Spleen (tissue), 7 donors: ENCODE measurements around the gene CACNA2D2.

Experiments
- POLR2A ChIP-seq, 3 donors: fragments of 450-650 bp; IDR thresholded peaks; one replicate each; pipeline ENCODE4 v1.5.1; 2017; ENCODE audit warnings: antibody characterized with exemption in 3 of 3, mild to moderate bottlenecking in 1 of 3
- TF ChIP-seq, protein P1 (sequence below), 11 experiments: fragments of 200-600 bp in 7 of 11; fragments of 450-650 bp in 4 of 11; sonication (generic) in 4 of 11; IDR thresholded peaks in 8 of 11; conservative IDR thresholded peaks in 3 of 11; 1 replicate in 7 of 11; 2 replicates in 4 of 11; pipeline versions ENCODE4 v1.4.0 to v1.8.0; 2016 to 2021; ENCODE audit warnings: antibody characterized with exemption in 11 of 11, inconsistent platforms in 4 of 11, mild to moderate bottlenecking in 1 of 11
- donor health status: DM: no; HTN: no; CAD: no; lungs with moderate emphysema.
- donor health status: DM: no; HTN: no; CAD: no.
- donor health status: DM: no; HTN: no; CAD: no.

DNA sequence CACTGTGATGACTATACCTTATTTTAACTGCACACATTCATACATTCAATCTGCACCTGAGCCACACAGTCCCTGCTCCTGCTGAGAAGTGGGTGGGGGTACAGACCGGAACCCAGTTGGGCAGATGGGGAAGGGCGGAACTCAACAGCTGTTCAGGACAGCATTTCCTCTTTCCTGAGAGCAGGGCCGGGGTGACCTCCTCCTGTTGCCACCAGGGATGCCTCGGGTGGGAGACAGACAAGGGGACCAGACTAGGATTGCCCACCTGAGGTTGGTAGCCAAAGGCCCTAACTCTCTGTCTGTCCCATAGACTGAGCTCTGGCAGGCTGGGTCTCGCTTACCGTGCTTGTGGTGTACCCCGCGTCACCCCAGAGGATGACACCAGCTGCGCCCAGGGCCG is 184.8 kb downstream of the CACNA2D2 start:
- TF ChIP-seq, protein P1, sequence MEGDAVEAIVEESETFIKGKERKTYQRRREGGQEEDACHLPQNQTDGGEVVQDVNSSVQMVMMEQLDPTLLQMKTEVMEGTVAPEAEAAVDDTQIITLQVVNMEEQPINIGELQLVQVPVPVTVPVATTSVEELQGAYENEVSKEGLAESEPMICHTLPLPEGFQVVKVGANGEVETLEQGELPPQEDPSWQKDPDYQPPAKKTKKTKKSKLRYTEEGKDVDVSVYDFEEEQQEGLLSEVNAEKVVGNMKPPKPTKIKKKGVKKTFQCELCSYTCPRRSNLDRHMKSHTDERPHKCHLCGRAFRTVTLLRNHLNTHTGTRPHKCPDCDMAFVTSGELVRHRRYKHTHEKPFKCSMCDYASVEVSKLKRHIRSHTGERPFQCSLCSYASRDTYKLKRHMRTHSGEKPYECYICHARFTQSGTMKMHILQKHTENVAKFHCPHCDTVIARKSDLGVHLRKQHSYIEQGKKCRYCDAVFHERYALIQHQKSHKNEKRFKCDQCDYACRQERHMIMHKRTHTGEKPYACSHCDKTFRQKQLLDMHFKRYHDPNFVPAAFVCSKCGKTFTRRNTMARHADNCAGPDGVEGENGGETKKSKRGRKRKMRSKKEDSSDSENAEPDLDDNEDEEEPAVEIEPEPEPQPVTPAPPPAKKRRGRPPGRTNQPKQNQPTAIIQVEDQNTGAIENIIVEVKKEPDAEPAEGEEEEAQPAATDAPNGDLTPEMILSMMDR (IDR thresholded peaks at IDR 0.05 in 8 of 11, conservative IDR thresholded peaks at IDR 0.05 in 3 of 11) = no peak
- no peak for TF ChIP-seq POLR2A (IDR thresholded peaks at IDR 0.05)
